ENCODE measurements around the gene SGIP1.

DNA sequence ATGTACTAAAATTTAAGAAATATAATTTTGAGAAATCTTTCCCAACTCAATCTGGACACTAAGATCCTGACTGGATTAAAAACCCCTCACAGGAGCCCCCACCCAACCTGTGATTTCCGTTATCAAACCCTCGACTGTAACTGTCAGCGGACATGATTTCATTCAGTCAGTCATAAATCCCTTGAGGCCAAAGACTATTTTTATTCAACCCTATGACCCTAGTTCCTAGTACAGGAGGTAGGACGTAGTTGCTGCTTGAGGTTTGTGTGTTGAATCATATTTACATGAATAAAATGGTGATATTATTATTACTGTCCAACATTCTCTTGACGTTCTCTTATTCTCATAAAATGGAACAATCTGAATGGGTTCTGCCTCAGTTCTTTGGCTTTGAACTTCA, 145.2 kb downstream of the SGIP1 start:
- TF ChIP-seq POLR2A (IDR thresholded peaks at IDR 0.05) (no peak), EP300 (IDR thresholded peaks at IDR 0.05) (no peak), POLR2AphosphoS5 (IDR thresholded peaks at IDR 0.05) (no peak)
- TF ChIP-seq, protein P1, sequence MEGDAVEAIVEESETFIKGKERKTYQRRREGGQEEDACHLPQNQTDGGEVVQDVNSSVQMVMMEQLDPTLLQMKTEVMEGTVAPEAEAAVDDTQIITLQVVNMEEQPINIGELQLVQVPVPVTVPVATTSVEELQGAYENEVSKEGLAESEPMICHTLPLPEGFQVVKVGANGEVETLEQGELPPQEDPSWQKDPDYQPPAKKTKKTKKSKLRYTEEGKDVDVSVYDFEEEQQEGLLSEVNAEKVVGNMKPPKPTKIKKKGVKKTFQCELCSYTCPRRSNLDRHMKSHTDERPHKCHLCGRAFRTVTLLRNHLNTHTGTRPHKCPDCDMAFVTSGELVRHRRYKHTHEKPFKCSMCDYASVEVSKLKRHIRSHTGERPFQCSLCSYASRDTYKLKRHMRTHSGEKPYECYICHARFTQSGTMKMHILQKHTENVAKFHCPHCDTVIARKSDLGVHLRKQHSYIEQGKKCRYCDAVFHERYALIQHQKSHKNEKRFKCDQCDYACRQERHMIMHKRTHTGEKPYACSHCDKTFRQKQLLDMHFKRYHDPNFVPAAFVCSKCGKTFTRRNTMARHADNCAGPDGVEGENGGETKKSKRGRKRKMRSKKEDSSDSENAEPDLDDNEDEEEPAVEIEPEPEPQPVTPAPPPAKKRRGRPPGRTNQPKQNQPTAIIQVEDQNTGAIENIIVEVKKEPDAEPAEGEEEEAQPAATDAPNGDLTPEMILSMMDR (IDR thresholded peaks at IDR 0.05) = no peak

Measured in sigmoid colon (tissue), 4 donors.